NCI-H2081 (cell line): ENCODE data around the gene C14orf93.

Experiments used
- DNase-seq, 2 experiments: peaks; one replicate each; lab custom pipeline; 2025; lab: John Stamatoyannopoulos, UW

The C14orf93 gene, protein sequence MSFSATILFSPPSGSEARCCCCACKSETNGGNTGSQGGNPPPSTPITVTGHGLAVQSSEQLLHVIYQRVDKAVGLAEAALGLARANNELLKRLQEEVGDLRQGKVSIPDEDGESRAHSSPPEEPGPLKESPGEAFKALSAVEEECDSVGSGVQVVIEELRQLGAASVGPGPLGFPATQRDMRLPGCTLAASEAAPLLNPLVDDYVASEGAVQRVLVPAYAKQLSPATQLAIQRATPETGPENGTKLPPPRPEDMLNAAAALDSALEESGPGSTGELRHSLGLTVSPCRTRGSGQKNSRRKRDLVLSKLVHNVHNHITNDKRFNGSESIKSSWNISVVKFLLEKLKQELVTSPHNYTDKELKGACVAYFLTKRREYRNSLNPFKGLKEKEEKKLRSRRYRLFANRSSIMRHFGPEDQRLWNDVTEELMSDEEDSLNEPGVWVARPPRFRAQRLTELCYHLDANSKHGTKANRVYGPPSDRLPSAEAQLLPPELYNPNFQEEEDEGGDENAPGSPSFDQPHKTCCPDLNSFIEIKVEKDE

DNA sequence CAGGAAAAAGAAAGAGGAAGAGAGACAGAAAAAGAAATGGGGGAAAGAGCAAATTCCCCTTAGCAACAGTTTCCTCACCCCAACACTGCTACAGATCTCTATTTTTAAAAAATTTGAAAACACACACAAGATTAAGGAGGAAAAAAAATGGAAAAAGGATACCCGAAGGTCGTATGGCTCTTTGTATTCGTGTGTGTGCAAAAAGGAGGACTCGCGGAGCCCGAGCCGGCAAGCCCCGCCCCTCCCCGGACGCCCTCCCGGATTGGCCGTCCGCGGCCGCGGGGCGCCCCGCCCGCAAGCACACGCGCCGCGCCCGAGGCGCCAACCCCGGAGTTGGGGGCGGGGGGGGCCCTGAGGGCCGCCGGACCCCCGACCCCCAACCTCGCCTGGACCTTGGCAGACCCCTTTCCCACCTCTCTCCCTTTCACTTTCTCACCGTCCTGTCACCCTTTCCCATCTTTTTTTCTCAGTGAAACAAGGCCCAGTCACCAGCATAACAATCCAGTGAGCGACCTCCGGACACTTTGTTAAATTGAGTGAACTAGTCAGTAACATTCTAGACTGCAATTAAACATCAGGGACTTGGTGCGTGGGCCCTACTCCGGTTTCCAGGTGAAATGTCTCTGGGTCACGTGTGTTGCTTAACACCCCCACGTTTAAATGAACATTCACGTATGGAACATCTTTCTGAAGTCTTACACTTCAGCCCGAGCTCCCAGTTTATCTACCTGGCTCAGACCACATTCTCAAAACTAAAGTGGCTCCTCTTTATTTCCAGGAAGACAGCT is at the start of gene C14orf93:
C14orf93 (minus strand) TSS at position 205 of the 788 bp plus-strand sequence. CDS start 11,120 bp downstream, outside the sequence.
- DNase-seq: peak; percentile 61 to 79

DNA sequence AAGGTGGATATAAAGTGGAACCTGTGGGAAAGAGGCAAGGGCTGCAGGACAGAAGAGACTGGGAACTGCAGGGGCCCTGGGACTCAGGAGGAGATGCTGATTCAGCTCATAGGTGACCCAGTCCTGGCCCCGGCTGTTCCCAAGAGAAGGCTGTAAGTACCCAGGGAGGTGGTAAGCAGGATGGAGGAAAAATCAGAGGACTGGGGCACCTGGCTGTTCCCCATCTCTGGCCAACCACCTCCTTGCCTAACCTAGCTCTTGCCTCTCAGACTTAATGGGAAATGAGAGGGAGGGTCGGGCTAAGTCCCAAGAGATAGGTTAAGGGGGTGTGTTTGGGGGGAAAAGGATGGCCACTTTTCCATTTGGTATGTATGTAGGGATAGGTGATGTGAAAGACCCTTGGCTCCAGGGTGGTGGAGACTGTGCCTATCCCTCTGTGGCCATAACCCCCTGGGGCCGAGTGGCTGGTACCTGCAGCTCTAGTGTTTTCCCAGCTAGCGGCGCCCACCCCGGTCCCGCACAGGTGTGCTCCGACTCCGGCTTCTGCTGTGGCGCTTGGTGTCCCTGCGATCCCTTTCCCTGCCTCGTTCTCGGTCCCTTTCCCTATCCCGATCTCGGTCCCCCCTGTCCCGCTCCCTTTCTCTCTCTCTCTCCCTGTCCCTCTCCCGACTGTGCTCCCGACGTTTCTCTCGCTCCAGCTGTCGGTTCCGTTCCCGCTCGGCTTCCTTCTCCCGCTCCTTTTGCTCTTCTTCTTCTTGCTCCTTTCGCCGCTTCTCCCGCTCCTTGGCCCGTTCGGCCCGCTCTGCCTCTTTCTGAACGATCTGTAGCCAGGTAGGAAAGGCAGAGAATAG is 48.9 kb upstream of the C14orf93 start:
- no peak for DNase-seq

DNA sequence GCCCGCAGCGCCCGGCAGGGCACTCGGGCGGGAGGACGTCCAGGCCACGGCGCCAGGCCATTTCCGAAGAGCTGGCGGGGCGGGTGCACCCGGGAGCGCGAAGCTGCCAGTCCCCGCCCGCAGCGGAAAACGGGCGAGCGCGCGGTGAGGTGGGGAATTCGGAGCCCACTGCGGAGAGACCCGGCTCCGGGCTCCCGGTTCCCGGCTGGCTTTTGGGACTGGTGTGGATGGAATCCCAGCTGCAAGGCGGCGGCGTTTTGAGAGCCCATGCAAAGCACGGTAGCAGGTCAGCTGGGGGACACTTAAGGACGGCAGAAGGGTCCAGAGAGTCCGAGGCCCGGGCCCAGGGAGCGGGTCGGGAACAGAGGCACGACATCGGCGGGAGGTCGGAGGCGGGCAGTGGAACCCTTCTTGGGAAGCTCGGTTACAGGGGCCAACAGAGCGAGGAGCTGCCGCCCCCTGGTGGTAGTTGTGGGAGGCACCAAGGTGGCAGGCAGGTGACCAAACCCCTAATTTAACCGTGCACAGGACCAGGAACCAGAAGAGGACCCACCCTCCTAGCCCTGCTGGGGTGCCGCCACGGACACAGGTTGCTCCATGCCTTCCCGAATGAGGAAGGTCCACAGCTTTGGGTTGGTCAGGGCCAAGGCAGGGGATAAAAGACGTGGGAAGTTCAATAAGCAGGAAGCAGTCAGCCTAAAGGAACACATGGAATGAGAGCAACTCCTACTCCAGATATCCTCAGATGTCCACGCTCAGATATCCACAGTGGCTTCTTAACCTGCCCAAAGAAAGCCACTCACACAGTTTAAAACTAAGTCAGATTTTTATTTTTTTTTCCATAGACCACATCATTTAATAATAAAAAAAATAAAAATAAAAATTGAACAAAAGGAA is 48.1 kb upstream of the C14orf93 start:
- DNase-seq: no peak

DNA sequence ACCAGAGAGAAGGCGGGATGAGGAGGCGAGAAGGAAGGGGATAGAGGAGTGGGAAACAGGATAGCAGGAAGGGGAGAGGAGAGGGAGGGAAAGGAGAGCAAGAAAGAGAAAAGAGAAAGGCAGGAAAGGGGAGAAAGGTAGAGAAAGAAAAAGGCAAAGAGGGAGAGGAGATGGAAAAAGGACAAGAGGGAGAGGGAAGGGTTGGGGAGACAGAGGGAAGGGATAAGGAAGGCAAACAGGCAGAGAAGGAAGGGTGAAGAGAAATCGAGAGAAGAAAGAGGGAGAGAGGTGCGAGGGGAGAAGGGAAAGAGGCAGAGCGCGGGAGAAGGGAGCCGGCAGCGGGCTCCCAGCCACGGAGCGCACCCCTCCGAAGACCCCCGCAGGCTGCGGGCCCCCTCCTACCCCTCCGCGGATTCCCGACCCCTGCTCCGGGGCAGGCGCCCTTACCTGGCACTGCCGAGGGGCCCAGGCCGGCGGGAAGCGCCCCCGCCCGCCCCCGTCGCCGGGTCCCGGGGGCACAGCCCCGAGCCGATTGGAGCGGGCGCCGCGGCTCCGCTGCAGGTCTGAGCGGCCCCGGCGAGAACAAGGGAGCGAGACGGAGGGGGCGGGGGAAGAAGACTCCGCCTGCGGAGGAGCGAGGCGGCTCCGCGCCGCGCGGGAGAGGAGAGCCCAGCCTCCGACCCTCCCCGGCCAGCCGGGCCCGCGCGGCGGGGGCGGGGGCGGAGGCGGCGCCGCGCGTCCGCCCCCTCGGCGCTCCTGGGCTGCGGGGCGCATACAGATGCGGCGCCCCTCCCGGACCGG is 47.2 kb upstream of the C14orf93 start, which contains the start of gene CDH24:
CDH24 (minus strand) TSS at position 565 of the 801 bp plus-strand sequence. CDS start 1,787 bp downstream, outside the sequence.
- no peak for DNase-seq

DNA sequence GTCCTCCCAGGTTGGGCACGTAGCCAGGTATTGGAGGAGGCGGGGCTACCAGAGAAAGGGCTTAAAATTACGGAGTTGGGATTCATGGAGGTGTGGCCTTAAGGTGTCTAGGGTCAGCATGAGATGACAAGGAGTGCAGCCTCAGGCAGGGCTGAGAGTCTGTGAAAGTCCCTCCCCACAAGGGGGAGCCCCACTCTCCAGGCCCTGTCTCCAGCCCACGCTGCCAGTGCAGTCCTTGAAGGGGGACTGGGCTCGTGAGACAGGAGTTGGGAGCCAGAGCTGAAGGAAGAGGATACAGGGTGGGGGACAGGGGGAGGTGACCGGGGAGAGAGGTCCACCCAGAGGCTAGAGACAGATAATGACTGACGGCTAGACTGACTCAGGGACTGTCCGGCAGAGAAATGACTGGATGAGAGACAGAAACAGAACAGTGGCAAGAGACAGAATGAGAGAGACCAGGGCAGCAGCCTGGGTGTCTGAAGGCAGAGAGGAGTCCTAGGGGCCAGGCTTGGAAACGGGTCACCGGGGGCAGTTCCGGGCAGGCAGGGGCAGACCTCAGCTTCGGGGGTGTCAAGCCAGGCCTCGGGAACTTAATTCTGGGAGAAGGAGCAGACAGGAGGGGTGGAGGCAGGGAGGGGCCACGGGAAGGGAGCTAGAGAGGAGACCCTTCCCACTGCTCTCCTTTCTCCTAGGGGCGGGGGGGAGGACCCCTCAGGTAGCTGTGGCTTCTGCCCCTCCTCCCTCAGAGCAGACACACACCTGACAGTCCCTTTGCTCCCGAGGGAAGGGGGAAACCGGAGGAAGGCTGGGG is 46.4 kb upstream of the C14orf93 start:
- no peak for DNase-seq

DNA sequence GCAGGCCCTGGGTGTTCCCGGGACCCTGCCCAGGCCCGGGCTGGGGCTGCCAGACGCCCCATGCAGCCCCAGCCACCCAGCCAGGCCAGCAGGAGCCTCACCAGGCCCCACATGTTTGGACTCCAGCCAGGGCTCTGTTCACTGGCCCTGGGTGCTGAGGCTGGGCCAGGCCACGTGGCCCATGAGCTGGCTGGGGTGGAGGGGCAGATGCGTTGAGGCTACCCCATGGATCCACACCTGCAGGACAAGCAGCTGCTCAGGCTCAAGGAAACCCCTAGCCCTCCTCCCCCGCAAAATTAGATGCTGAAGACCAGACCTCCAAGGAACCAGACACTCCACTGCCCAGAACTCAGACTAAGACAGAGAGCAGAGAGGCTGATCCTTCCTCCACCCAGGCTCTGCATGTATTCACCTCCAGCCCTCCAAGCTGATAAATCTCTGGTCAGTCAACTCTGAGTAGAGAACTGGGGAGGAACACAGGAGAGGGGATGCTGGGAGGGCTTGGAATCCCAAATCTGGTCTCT is 45.7 kb upstream of the C14orf93 start:
- no peak for DNase-seq

DNA sequence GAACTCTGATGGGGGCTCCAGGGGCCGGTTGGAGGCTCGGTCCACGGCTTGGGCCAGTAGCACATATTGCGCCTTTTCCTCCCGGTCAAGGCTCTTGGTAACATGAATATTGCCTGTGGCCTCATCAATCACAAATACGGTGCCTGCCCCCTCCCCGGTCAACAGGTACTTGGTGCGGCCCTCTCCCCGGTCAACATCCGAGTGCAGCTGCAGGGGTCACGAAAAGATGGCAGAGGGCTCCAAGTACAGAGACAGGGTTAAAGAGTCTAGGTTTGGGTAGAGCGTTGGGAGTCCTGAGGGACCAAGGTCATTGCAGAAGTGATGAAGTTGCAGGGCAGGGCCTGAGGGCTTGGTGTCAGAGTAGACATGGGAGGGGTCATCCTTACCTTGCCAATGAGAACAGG is 45.2 kb upstream of the C14orf93 start:
- DNase-seq: no peak

DNA sequence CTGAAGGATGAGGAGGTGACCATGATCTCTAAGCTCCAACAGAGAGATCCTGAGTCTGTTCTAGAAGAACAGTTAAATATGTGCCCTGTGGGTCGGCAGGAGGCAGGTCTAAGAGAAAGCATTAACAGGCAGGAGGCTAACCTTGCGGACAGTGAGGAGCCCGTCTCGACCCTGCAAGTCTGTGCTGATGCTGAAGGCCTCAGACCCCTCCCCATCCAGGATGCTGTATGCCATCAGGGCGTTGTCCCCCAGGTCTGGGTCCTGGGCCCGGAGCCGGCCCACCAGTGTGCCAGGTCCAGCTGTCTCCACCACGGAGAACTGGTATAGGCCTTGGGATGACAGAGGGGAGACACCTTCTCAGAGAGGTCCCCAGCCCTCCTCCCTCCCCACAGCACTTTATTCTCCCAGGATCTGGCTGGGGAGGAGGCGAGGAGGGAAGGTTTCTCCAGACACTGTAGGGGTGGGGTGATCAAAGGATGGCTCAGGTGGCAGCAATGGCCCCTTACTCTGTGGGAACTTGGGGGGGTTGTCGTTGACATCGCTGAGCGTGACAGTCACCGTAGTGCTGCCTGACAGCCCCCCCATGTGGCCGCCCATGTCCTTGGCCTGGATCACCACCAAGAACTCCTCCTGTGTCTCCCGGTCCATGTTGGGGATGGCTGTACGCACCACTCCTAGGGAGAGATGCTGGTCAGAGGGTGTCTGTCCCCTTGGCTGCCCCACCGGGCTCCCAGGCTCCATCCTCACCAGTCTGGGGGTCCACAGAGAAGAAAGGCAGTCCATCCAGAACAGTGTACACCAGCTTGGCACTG is 44.3 kb upstream of the C14orf93 start:
- DNase-seq: no peak

DNA sequence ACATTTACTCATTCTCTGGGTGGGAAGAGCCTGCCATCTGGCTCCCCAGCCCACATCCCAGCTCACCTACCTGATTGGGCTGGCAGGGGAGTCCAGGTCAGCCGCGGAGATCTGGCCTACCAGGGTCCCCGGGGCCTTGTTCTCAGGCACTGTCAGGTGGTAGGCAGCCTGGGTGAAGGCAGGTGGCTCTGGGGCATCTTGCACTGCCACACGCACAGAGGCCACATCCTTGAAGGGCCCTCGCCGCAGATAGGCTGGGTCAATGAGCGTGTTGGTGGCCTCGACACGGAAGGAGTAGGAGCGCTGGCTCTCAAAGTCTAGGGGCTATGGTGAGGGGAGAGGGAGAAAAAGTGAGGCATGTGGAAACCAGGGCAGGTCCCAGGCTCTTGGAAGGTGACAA is 43.5 kb upstream of the C14orf93 start:
- DNase-seq: no peak

DNA sequence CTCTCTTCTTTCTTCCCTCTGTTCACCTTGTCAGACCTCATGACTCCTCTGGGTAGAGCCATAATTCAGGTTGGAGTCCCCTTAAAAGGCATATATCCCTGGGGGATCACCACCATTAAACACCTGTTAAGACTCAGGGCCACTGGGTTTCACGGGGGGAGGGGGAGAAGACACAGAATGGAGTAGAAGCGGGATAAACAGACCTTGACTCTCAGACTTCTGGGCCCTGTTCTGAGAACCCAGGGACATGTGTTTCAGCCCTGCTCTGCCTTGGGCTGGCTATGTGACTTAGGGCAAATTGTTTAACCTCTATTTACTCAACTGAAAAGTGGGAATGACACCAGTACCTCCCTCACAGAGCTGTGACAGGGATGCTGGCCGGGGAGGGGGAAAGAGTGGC is 42.7 kb upstream of the C14orf93 start:
- DNase-seq: no peak

DNA sequence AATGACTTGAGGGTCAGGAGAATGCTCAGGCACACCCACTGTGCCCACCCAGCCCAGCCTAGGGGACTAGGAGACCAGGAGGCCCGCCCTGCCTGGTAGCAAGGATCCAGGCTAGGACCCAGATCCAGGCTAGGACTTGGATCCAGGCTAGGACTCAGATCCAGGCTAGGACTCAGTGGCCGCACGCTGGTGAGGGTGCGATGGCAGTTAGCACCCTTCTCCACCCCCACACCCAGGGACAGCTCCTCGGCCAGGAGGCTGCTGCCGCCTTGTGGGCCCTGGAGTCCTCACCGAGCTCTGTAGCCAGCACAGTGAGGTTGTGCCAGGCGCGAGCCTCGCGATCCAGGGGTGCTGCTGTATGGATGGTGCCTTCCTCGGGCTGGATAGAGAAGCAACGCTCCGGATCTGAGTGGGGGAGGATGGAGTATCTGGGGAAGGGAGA is 42.3 kb upstream of the C14orf93 start:
- no peak for DNase-seq

DNA sequence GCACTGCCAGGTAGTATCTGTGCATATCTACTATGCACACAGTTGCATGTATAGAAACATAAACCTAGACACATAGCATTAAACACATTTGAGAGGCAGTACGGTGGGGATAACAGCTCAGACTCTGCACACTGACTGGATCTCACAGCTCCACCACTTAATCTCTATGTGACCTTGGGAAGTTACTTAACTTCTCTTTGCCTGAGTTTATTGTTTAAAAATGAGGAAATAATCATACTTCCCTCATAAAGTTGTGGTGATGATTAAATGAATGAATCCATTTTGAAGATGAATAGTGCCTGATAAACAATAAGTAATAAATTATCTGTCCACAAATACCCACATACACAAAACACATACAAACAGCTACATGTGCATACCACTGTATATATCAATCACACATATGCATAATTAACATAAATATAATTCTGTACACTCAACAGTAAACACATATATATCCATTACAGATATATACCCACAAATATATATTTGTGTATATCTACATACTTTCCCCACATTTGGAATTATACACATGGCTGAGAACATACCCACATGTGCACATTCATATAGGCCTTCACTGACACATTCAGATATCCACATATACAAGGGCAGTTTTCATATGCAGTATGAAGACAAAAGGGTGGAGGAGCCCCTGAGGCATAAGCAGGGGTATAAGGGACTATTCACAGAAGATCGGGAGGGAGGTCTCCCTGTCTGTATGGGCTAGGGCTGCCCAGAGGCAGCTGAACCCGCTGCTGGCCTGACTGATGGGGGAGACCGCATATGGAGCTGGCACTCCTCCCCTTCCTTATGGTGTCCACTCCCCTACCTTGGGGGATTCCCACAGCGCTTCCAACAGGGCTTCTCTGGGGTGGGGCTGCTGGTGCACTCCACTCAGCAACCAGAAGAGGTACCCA is 41.5 kb upstream of the C14orf93 start:
- DNase-seq: no peak

DNA sequence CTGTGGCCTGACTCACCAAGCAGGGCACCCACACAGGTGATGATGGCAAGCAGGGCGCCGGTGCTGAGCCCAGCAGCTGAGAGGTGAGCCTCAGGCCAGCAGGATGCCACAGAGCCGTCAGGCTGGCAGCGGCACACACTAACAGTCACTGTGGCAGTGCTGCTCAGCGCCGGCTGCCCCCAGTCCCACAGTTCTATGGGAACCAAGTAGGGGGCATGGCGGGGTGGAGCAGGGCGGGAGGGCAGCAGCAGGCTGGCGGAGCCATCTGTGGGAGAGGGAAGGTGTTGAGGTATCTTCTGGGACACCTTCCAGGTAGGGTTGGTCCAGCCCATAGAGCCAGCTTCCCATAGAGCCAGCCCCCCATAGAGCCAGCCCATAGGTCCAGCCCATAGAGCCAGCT is 39.1 kb upstream of the C14orf93 start:
- DNase-seq: no peak

DNA sequence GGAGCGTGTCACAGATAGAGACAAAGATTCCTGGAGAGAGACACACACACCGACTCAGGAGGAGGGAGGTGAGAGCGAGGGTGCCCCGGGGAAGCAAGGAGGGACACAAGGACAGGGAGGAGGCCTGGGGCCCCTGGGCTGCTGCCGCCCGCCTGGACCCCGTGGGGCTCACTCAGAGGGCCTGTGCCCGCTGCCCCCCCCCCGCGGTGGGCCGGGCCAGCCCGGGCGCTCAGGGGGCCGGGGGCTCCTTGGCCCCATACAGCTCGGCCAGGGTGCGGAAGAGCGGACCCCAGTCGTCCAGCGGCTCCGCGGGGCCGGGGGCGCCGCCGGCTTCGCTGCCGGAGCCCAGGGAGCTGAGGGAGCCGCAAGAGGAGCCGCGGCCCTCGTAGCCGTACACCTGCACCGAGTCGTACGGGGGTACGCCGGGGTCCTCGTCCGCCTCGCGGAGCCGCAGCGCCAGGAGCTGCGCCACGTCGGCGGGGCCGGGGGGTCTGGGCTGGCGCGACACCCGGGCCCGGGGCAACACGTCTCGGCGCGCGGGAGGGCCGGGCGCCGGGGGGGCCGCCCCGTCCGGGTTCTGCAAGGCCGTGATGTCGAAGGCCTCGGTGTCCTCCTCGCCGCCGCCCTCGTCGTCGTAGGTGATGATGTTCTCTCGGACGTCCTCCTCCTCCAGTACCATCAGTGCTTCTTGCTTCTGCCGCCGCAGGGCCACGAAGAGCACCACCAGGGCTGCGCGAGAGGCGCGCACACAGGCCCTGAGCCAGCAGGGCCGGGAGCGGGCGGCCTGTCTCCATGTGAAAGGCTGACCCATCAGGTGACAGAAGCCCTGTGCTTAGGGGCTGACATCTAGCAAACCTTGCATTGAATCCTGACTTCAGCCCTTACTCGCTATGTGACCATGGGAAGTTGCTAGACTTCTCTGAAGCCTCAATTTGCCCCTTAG is 38.1 kb upstream of the C14orf93 start:
- no peak for DNase-seq

DNA sequence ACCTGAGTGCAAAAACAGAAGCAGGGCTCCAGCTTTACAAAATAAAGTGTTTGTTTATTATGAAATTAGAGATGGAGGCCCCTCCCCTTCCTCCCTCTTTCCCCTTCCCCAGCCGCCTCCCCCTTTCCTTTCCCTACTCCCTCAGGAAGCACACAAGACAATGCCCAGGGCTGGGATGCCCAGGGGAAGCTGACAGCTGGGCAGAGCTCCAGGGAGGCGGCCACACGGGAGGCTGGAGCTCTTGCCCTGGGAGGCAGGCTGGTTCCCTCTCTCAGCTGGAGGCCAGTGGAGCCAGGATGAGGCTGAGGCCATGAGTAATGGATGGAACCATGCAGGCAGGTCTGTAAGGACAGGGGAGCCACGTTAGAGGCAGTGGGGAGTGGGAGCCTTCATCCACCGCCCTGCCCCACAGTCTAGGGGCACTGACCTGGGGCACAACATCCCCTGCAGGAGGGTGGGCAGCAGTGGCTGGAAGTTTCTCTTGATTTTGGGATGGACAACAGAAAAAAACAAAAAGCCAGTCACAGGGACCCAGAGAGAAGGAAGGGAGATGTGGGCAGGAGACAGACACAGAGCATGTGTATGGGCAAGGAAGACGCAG is 37.2 kb upstream of the C14orf93 start:
- no peak for DNase-seq
